ENCODE results near the gene RNF113B.

GRCh38 chr13:98201189-98201588, 24.1 kb upstream of the RNF113B start:
- TF ChIP-seq TARDBP (CRISPR knock-in tag; IDR thresholded peaks at IDR 0.05) (no peak), ZBTB4 (CRISPR knock-in tag; IDR thresholded peaks at IDR 0.05; ENCODE audit: borderline replicate concordance) (no peak), HINFP (CRISPR knock-in tag; IDR thresholded peaks at IDR 0.05; ENCODE audit: low read depth) (no peak), E2F1 (CRISPR knock-in tag; IDR thresholded peaks at IDR 0.05) (no peak), AGO1 (IDR thresholded peaks at IDR 0.05; ENCODE audit: low read depth, low read length, poor library complexity, severe bottlenecking) (no peak), ZNF607 (CRISPR knock-in tag; IDR thresholded peaks at IDR 0.05; ENCODE audit: borderline replicate concordance) (no peak), NFRKB (IDR thresholded peaks at IDR 0.05) (no peak), CTCF (CRISPR knock-in tag; IDR thresholded peaks at IDR 0.05) (no peak), ZNF574 (CRISPR knock-in tag; IDR thresholded peaks at IDR 0.05) (no peak), CBX2 (IDR thresholded peaks at IDR 0.05; ENCODE audit: low read depth, low read length) (no peak), CBX2 (CRISPR knock-in tag; IDR thresholded peaks at IDR 0.05; ENCODE audit: low read depth) (no peak), ZNF205 (CRISPR knock-in tag; IDR thresholded peaks at IDR 0.05) (no peak)
